Lower lobe of right lung (tissue), 2 donors: ENCODE results near the gene RNASET2. TPM values are rescaled to one million over a fixed set of nuclear protein-coding genes. Genes with fewer than 3 reads are reported as not detected.
A peak's percentile ranks its signal among the peaks of the same experiment; 100 is the strongest.
"Not testable (repeated sequence)": the region's sequence is repeated elsewhere in the genome, so short reads cannot be mapped to it uniquely, and the experiment has no call there.

Experiments used
- ATAC-seq, 2 donors: fragments of 200-7000 bp; cut with Tn5 transposase; one replicate each; pipeline ENCODE4 v1.9.1; 2020 to 2022; ENCODE audit warnings: mild to moderate bottlenecking in 2 of 2, moderate library complexity in 2 of 2
- DNase-seq: peaks from one replicate; pipeline ENCODE4 v3.0.0-alpha.2; 2020
- H3K27ac ChIP-seq: fragments of 200-600 bp; one replicate; pipeline ENCODE4 v1.8.0; 2022
- H3K27me3 ChIP-seq: fragments of 200-600 bp; one replicate; pipeline ENCODE4 v1.8.0; 2022; ENCODE audit warnings: low read depth
- H3K36me3 ChIP-seq: fragments of 200-600 bp; one replicate; pipeline ENCODE4 v1.8.0; 2022; ENCODE audit warnings: mild to moderate bottlenecking
- H3K4me1 ChIP-seq: fragments of 200-600 bp; one replicate; pipeline ENCODE4 v1.8.0; 2022
- H3K4me3 ChIP-seq: fragments of 200-600 bp; one replicate; pipeline ENCODE4 v1.8.0; 2022; ENCODE audit warnings: mild to moderate bottlenecking
- H3K9me3 ChIP-seq: fragments of 200-600 bp; one replicate; pipeline ENCODE4 v1.8.0; 2022
- CTCF ChIP-seq: fragments of 200-600 bp; IDR thresholded peaks from one replicate; pipeline ENCODE4 v1.8.0; 2022; ENCODE audit warnings: antibody characterized with exemption, mild to moderate bottlenecking
- intact Hi-C: fragments of 100-400 bp; cut with DNase I; formaldehyde crosslinking; loops from one replicate; pipeline ENCODE4 v1.11.0; 2022
- total RNA-seq: library from RNA; stranded (reverse); fragmentation: NEBNext Ultra II Directional; extraction: Animal tissue kit (Norgen Biotek cat#: 25700); gene quantifications from one replicate; pipeline ENCODE4 v1.2.1, GENCODE V29; 2021
- donor health status: DM: no; HTN: yes; CAD: no; lungs with severe emphysema.

Gene RNASET2
- total RNA-seq, 1 donor from 2014 or later, result 103 TPM

DNA sequence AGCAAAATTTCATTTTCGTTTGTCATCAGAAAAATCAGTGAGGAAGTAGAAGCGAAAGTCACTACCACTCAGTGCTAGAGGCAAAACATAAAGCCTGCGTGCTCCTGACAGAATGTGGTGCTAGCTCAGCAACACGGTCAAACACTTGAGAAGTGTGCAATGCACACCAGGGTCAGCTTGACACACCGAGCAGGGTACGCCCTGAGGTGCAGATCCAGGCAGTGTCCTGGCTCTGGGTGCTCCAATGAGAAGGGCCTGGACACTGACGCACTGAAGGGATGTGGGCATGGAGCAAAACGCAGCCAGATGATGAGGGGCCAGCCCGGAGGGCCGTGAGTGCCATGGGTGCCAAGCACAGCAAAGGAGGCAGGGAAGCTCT lies 5.9 kb downstream of the RNASET2 start:
- peaks cover 28% of the 10 kb centered on the region for H3K36me3 ChIP-seq
- intact Hi-C loops, result no loop called here
- H3K4me3 ChIP-seq, result peak overlapping the region; percentile 17
- H3K9me3 ChIP-seq, result no peaks in the 10 kb centered on the region
- peaks cover 40% of the 10 kb centered on the region for H3K4me1 ChIP-seq
- TF ChIP-seq CTCF, result no peak
- no peaks in the 10 kb centered on the region for H3K27me3 ChIP-seq
- DNase-seq (no peak), ATAC-seq (peak; percentile 35 to 64)
- H3K27ac ChIP-seq, result peak overlapping the region; percentile 73

- DNase-seq (no peak), ATAC-seq (peak in 1 of 2 donors; percentile 14)
- no peak for TF ChIP-seq CTCF
- peaks cover 39% of the 10 kb centered on the region for H3K4me1 ChIP-seq
- H3K4me3 ChIP-seq, result peak overlapping the region; percentile 20
- H3K9me3 ChIP-seq, result no peaks in the 10 kb centered on the region
- intact Hi-C loops, result no loop called here
- H3K27ac ChIP-seq, result peak overlapping the region; percentile 73
- peaks cover 28% of the 10 kb centered on the region for H3K36me3 ChIP-seq
- no peaks in the 10 kb centered on the region for H3K27me3 ChIP-seq
Measured at GRCh38 chr6:166949528-166950442, 6.6 kb downstream of the RNASET2 start.

DNA sequence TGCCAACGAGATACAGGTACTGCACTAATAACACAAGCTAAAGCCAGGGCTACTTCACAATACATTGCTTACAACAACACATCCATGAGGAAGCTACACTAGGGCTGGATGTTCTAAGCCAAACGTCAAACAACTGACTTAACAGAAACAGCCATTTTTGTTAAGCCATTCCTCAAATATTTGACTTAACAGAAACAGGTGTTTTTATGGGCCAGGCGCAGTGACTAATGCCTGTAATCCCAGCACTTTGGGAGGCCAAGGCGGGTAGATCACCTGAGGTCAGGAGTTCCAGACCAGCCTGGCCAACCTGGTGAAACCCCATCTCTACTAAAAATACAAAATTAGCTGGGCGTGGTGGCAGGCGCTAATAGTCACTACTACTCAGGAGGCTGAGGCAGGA lies 7.6 kb downstream of the RNASET2 start:
- H3K27me3 ChIP-seq, H3K9me3 ChIP-seq, intact Hi-C loops, DNase-seq, H3K4me3 ChIP-seq, ATAC-seq: not testable (repeated sequence)
- Histone ChIP-seq H3K4me1 (peaks cover 31% of the 10 kb centered on the region), H3K36me3 (peaks cover 30% of the 10 kb centered on the region), H3K27ac (peak overlapping the region; percentile 73)

- no peak for TF ChIP-seq CTCF
- Histone ChIP-seq H3K4me3 (no peak overlapping the region), H3K9me3 (no peaks in the 10 kb centered on the region), H3K4me1 (peaks cover 30% of the 10 kb centered on the region), H3K27me3 (no peaks in the 10 kb centered on the region), H3K27ac (no peak overlapping the region), H3K36me3 (peaks cover 44% of the 10 kb centered on the region)
- no peak for DNase-seq
- intact Hi-C loops, result no loop called here
- no peak for ATAC-seq
Measured at GRCh38 chr6:166947251-166947650, 9.1 kb downstream of the RNASET2 start.

GRCh38 chr6:166946125-166946524 lies 10.2 kb downstream of the RNASET2 start:
- no peaks in the 10 kb centered on the region for H3K9me3 ChIP-seq
- H3K27me3 ChIP-seq, result no peaks in the 10 kb centered on the region
- DNase-seq, result no peak
- ATAC-seq, result no peak
- H3K4me3 ChIP-seq, result no peak overlapping the region
- intact Hi-C loops, result no loop called here
- peaks cover 19% of the 10 kb centered on the region for H3K4me1 ChIP-seq
- peaks cover 44% of the 10 kb centered on the region for H3K36me3 ChIP-seq
- no peak overlapping the region for H3K27ac ChIP-seq
- no peak for TF ChIP-seq CTCF

GRCh38 chr6:166944666-166945256 lies 11.6 kb downstream of the RNASET2 start:
- H3K27me3 ChIP-seq, result no peaks in the 10 kb centered on the region
- no peak for TF ChIP-seq CTCF
- H3K27ac ChIP-seq, result no peak overlapping the region
- DNase-seq (no peak), ATAC-seq (peak in 1 of 2 donors; percentile 33)
- H3K36me3 ChIP-seq, result peaks cover 53% of the 10 kb centered on the region
- peaks cover 6% of the 10 kb centered on the region for H3K4me1 ChIP-seq
- intact Hi-C loops, result no loop called here
- H3K9me3 ChIP-seq, result no peaks in the 10 kb centered on the region
- no peak overlapping the region for H3K4me3 ChIP-seq
